Gastrocnemius medialis (tissue), 4 donors: ENCODE data around the gene DEPDC7. TPM values are rescaled to one million over a fixed set of nuclear protein-coding genes. Genes with fewer than 3 reads are reported as not detected.
"Not testable (repeated sequence)": the region's sequence is repeated elsewhere in the genome, so short reads cannot be mapped to it uniquely, and the experiment has no call there.

Source experiments
- ATAC-seq, 2 donors: fragments of 150-250 bp; one replicate each; pipeline ENCODE4 v1.9.1; 2016
- DNase-seq, 2 donors: peaks; one replicate each; pipeline ENCODE4 v3.0.0-alpha.2; 2019
- H3K27ac ChIP-seq, 4 donors: fragments of 200-600 bp; sonication (generic); 1 replicate in 1 of 4; 2 replicates in 3 of 4; pipeline ENCODE4 v1.5.1; 2016 to 2018; ENCODE audit warnings: mild to moderate bottlenecking in 2 of 4, moderate library complexity in 1 of 4
- H3K27me3 ChIP-seq, 3 donors: fragments of 200-600 bp; sonication (generic) in 2 of 3; 1 replicate in 1 of 3; 2 replicates in 2 of 3; pipeline versions ENCODE4 v1.5.1 to v1.6.0; 2016 to 2019; ENCODE audit warnings: mild to moderate bottlenecking in 1 of 3, moderate library complexity in 1 of 3
- H3K36me3 ChIP-seq, 2 donors: fragments of 200-600 bp; sonication (generic) in 1 of 2; one replicate each; pipeline ENCODE4 v1.5.1; 2017 to 2018
- H3K4me1 ChIP-seq, 2 donors: fragments of 200-600 bp; sonication (generic) in 1 of 2; one replicate each; pipeline ENCODE4 v1.5.1; 2016 to 2017; ENCODE audit warnings: mild to moderate bottlenecking in 2 of 2
- H3K4me3 ChIP-seq, 4 donors: fragments of 200-600 bp; sonication (generic) in 3 of 4; 1 replicate in 1 of 4; 2 replicates in 3 of 4; pipeline ENCODE4 v1.5.1; 2016 to 2019; ENCODE audit warnings: mild to moderate bottlenecking in 2 of 4
- H3K9me3 ChIP-seq, 3 donors: fragments of 200-600 bp; sonication (generic) in 2 of 3; 1 replicate in 1 of 3; 2 replicates in 2 of 3; pipeline ENCODE4 v1.5.1; 2016 to 2019
- POLR2A ChIP-seq, 2 donors: fragments of 450-650 bp; IDR thresholded peaks; one replicate each; pipeline ENCODE4 v1.6.1; 2017; ENCODE audit warnings: antibody characterized with exemption in 2 of 2, mild to moderate bottlenecking in 2 of 2, moderate library complexity in 2 of 2
- in situ Hi-C, 4 donors: fragments of 200-750 bp; cut with MboI; loops; one replicate each; pipeline versions ENCODE4 v1.15.0 to v1.8.0; 2017; ENCODE audit warnings: low sequenced_read_pairs in 4 of 4
- intact Hi-C: fragments of 100-400 bp; cut with DNase I; formaldehyde crosslinking; loops from one replicate; pipeline ENCODE4 v1.15.1; 2023; ENCODE audit warnings: low total_unique reads
- total RNA-seq, 4 donors: library from RNA; depleted of rRNA; stranded (reverse); fragments of >200 nt; gene quantifications; one replicate each; pipeline versions ENCODE4 v1.1.0 to v1.2.3, GENCODE V29; 2016
- TF ChIP-seq, protein P1 (sequence below), 5 experiments: fragments of 450-650 bp in 3 of 5; fragments of 200-600 bp in 2 of 5; sonication (generic) in 2 of 5; IDR thresholded peaks in 4 of 5; conservative IDR thresholded peaks in 1 of 5; 1 replicate in 4 of 5; 2 replicates in 1 of 5; pipeline ENCODE4 v1.5.1; 2016 to 2019; ENCODE audit warnings: antibody characterized with exemption in 5 of 5, mild to moderate bottlenecking in 3 of 5, moderate library complexity in 3 of 5

DEPDC7 gene
- 1 to 10 TPM; 2.0 to 5.8 (median 2.8) TPM for total RNA-seq

DNA sequence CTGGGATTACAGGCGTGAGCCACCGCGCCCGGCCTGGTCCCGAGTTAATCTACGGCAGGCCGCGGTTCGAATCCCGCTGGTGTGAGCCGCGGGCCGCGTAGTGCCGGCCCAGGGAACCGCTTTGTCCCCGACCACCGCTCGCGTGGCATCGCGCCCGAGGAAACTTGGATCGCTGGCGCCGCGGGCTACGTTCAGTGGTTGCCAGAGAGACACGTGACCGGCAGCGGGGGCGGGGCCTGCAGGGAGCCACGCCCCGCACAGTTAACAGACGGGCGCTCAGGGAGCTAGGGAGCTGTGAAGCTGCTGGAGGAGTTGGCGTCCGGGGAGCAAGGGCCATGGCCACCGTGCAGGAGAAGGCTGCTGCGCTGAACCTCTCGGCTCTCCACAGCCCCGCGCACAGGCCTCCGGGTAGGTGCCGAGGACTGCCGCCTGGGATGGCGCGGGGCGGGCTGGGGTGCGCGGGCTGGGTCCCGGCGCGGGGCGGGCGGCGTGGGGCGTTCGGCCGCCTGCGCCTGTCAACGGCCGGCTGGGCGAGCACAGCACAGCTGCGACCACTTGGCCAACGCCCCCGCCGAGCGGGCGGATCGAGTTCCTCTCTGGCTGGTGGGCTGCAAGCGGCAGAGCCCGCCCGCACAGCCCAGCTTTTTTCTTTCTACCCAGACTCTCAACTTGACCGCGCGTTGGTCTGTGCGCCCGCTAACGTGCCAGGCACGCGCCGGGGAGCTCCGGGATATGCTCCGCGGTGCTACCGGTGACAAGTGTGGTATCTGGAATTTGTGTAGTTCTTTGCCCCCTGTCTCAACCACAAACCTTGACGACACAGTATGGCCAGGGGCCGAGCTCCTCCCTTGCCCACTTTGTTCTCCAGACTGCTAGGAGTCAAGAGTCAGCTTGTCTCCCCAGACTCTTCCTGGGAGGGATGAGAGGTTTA is at the start of gene DEPDC7:
TSS of gene DEPDC7 (plus strand) at position 258 of the 931 bp plus-strand sequence. CDS start at position 336, 78 bp downstream.
- Histone ChIP-seq H3K27ac (peak within 1 kb of the TSS; percentile 76 to 86 (median 84)), H3K4me3 (peak within 1 kb of the TSS; percentile 65 to 89 (median 69)), H3K27me3 (no peaks in the 10 kb centered on the region), H3K4me1 (peaks cover 26% of the 10 kb centered on the region in 2 donors), H3K9me3 (no peaks in the 10 kb centered on the region), H3K36me3 (no peaks in the 10 kb centered on the region)
- ATAC-seq (peak; percentile 94 to 97), DNase-seq (peak; percentile 74 to 88)
- TF ChIP-seq, protein P1, sequence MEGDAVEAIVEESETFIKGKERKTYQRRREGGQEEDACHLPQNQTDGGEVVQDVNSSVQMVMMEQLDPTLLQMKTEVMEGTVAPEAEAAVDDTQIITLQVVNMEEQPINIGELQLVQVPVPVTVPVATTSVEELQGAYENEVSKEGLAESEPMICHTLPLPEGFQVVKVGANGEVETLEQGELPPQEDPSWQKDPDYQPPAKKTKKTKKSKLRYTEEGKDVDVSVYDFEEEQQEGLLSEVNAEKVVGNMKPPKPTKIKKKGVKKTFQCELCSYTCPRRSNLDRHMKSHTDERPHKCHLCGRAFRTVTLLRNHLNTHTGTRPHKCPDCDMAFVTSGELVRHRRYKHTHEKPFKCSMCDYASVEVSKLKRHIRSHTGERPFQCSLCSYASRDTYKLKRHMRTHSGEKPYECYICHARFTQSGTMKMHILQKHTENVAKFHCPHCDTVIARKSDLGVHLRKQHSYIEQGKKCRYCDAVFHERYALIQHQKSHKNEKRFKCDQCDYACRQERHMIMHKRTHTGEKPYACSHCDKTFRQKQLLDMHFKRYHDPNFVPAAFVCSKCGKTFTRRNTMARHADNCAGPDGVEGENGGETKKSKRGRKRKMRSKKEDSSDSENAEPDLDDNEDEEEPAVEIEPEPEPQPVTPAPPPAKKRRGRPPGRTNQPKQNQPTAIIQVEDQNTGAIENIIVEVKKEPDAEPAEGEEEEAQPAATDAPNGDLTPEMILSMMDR (IDR thresholded peaks at IDR 0.05 in 4 of 5, conservative IDR thresholded peaks at IDR 0.05 in 1 of 5): no peak
- peak; percentile 45 to 74 for TF ChIP-seq POLR2A (IDR thresholded peaks at IDR 0.05)
- in situ Hi-C loops (no loop called here), intact Hi-C loops (loop anchor here (1.0 kb wide), 2 partner anchors 23 to 145 kb away; partner anchors contain the start of genes CSTF3 and TCP11L1)

DNA sequence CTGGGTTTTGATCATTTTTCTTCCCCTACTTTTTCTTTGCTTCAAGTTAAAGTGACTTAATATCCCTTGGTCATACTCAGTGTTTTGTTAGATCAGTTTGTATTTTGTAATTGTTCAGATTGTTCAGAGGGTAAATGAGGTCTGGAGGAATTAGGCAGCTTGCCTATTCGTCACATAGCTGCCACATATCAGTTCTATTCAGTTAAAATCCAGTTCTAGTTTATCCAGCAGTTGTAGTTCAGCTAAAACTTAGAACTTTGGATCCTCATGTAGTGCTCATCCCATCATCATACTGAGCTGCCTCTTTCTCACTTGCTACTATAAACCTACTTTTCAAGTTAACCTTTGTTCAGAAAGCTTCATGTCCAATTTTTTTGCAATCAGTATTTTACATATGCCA is 47.1 kb upstream of the DEPDC7 start:
- Histone ChIP-seq H3K27me3 (no peaks in the 10 kb centered on the region), H3K4me3 (no peak overlapping the region), H3K27ac (no peak overlapping the region), H3K36me3 (peaks cover 0 to 10% of the 10 kb centered on the region in 2 donors), H3K9me3 (no peaks in the 10 kb centered on the region), H3K4me1 (no peaks in the 10 kb centered on the region)
- TF ChIP-seq, protein P1 (IDR thresholded peaks at IDR 0.05 in 4 of 5, conservative IDR thresholded peaks at IDR 0.05 in 1 of 5): no peak
- TF ChIP-seq POLR2A (IDR thresholded peaks at IDR 0.05): no peak
- DNase-seq (no peak), ATAC-seq (no peak)
- in situ Hi-C loops: no loop called here
- intact Hi-C loops: loop anchor here (10.0 kb wide), 1 partner anchor 726 kb away; no protein-coding TSS in a partner anchor

DNA sequence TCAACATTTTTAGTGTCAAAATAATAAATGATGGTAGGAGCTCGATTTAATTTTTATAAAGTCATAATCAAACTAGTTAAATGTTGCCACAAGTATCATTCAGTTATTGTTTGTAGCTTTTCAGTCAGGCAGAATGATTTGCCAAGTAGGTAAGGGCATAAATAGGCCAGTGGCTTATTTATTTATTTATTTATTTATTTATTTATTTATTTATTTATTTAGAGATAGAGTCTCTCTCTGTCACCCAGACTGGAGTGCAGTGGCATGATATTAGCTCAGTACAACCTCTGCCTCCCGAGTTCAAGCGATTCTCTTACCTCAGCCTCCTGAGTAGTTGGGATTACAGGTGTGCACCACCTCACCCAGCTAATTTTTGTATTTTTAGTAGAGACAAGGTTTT is 43.4 kb upstream of the DEPDC7 start:
- ATAC-seq, H3K27ac ChIP-seq, H3K4me1 ChIP-seq, in situ Hi-C loops, H3K4me3 ChIP-seq, intact Hi-C loops, DNase-seq, H3K27me3 ChIP-seq, H3K9me3 ChIP-seq: not testable (repeated sequence)
- peaks cover 0 to 20% of the 10 kb centered on the region in 2 donors for H3K36me3 ChIP-seq

DNA sequence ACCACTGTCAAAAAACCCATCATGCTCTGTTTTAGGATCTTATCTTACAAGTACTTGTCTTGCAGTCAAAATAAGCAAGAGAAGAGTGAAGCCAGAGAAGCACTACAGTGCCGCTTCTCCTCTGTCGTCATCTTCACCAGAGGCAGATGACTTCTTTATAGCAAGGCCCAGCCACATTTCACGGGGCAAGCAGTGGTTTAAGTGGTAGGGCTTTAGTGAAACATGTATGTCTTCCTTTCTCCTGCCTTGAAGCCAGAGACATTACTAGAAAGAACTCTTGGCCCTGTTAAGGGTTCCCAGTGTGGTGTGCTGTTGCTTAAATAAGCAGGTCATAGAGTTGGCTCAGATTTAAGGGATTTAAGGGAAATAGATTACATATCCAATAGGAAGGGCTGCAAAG is 42.9 kb upstream of the DEPDC7 start:
- in situ Hi-C loops (no loop called here), intact Hi-C loops (no loop called here)
- Histone ChIP-seq H3K9me3 (no peaks in the 10 kb centered on the region), H3K36me3 (peaks cover 0 to 25% of the 10 kb centered on the region in 2 donors), H3K27ac (no peak overlapping the region), H3K4me1 (no peaks in the 10 kb centered on the region), H3K4me3 (no peak overlapping the region), H3K27me3 (no peaks in the 10 kb centered on the region)
- no peak for TF ChIP-seq POLR2A (IDR thresholded peaks at IDR 0.05)
- TF ChIP-seq, protein P1 (IDR thresholded peaks at IDR 0.05 in 4 of 5, conservative IDR thresholded peaks at IDR 0.05 in 1 of 5): no peak
- DNase-seq (no peak), ATAC-seq (no peak)

DNA sequence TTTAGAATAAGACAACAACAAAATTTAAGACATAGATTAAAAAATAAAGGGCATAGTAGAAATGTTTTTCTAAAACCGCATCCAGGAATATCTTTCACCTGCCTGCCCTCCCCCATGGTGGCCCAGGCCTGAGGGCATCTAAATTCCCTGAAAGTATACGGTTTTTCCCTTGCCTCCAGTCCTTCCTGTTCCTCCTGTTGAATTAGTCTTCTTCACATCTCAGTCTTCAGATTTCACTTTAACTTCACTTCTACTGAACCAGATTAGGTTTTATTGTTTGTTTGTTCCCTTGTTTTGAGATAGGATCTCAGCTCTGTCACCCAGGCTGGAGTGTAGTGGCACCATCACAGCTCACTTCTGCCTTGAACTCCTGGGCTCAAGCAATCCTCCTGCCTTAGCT is 33.1 kb upstream of the DEPDC7 start:
- Histone ChIP-seq H3K36me3 (peaks cover 0 to 5% of the 10 kb centered on the region in 2 donors), H3K4me3 (no peak overlapping the region), H3K27me3 (no peaks in the 10 kb centered on the region), H3K27ac (no peak overlapping the region), H3K9me3 (no peaks in the 10 kb centered on the region), H3K4me1 (no peaks in the 10 kb centered on the region)
- in situ Hi-C loops (no loop called here), intact Hi-C loops (no loop called here)
- no peak for TF ChIP-seq POLR2A (IDR thresholded peaks at IDR 0.05)
- TF ChIP-seq, protein P1 (IDR thresholded peaks at IDR 0.05 in 4 of 5, conservative IDR thresholded peaks at IDR 0.05 in 1 of 5): no peak
- ATAC-seq: no peak
- DNase-seq: no peak
